GM18499 (cell line): ENCODE measurements around the gene CHD2.
"Not testable (repeated sequence)": the region's sequence is repeated elsewhere in the genome, so short reads cannot be mapped to it uniquely, and the experiment has no call there.

Experiments used
- ATAC-seq: cut with Tn5 transposase; IDR thresholded peaks from one replicate; pipeline ENCODE4 v1.9.1; 2021; ENCODE audit warnings: moderate number of reproducible peaks; ENCODE audit not compliant: insufficient read depth, unreplicated experiment

CHD2 gene

DNA sequence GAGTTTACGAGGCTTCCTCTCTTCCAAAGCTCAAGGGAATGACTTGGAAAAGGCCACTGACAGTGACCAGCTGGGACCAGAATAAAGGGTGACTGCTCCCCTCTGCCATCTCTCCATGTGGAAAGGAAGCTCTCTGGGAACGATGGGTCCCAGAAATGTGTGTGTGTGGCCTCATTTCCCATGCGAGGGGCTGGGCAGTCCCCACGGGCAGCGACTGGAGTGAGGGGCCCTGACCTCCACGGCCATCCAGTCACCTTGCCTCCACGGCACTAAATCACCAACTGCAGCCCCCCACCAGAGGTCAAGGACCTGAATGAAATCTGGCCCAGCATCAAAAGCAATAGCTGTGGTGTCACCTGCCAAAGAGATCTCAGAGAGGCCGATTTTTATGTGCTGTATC, 159.3 kb downstream of the CHD2 start:
- no peak for ATAC-seq

DNA sequence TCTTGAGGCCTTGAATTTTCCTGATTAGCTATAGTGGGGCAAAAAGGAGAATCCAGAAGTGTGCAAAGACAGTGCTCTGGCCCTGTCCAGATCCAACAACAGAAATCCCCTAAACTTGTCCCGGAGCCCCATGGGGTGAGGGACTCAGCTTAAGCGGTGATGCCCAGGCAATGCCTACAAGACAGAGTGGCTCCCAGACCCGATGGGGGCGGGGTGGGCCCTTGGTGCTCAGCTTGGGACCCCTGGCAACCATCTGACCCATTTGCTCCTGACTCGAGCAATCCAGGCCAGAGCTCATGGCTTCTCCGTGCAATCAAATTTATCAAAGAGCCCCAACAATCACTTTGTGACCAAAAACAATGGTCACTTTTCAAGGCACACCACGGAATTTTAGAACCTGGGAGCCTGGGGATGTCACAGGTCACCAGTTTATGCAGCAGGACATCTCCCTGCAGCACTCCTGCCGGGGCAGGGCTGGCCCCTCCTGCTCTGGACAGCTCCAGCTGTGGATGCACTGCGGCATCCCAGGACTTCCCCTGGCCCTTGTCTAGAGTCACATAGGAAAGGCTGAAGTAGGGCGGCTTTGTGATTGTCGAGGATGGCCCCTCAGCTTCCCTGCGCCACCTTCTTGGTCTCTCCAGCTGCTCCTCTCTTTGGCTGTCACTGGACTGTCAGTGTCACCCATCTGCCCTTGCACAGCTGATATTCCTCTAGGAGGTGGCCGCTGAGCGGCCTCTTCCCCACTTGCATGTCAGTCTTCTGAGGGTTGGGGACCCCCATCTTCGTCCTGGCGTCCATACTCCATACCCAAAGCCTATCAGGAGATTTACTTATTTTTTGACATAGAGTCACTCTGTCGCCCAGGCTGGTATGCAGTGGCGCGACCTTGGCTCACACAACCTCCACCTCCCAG, 160.5 kb downstream of the CHD2 start:
- no peak for ATAC-seq

DNA sequence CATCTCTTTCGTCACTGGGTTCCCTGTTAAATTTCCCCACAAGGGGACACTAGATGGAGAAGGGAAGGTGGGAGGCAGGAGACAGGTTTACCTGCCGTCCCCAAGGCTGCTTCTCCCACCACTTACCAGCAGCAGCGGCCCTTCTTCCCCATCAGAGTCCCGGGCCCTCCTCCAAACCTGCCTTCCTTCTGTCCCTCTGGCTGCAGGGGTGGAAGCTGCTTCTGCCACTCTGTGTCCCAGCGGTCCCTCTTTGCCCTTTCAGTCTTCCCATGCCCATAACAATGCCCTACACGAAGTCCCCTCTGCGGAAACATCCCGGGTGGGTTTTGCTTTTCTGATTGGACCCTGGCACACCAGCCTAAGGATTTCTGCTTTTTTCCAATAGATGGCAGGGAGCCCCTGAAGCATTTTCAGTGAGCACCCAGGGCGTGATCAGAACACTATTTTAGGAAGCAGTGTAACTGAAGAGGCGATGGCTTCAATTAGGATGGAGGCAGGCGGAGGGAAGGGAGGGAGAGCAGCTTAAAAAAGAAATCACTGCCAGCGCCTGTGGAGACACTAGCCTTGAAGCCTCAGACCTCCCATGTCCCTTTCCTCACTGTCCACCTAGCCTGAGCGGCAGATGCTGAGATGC, 162.6 kb downstream of the CHD2 start:
- ATAC-seq = not testable (repeated sequence)

- ATAC-seq = no peak
Measured at GRCh38 chr15:93063262-93063671, 163.1 kb downstream of the CHD2 start.

- no peak for ATAC-seq
Measured at GRCh38 chr15:93063796-93064690, 163.9 kb downstream of the CHD2 start.

DNA sequence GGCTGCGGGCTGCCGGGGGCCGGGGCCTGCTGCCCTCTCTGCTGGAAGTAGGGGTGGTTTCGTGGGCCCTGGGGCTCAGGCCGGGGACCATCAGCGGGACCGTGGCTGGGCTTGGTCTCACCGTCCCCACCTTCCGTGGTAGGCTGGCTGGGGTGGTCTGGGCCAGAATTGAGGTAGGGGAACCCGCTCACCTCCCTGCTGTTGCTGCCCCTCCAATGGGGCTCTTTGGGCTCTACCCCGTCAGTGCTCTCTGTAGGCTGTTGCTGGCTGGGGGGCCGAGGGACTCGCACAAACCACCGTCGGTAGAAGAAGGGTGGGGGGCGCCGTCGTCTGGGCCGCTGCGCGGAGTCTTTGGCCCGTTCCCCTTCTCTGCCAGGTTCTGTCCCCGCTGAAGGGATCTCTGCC, 165.5 kb downstream of the CHD2 start:
- no peak for ATAC-seq

- ATAC-seq = no peak
Measured at GRCh38 chr15:93066224-93066681, 166.1 kb downstream of the CHD2 start.

GRCh38 chr15:93066834-93067648, 166.9 kb downstream of the CHD2 start:
- no peak for ATAC-seq

- ATAC-seq = no peak
Measured at GRCh38 chr15:93067649-93068085, 167.5 kb downstream of the CHD2 start.

GRCh38 chr15:93068581-93069199, 168.6 kb downstream of the CHD2 start:
- ATAC-seq = no peak

GRCh38 chr15:93070132-93070531, 170.0 kb downstream of the CHD2 start:
- no peak for ATAC-seq

GRCh38 chr15:93070551-93071296, 170.6 kb downstream of the CHD2 start:
- ATAC-seq = no peak

- no peak for ATAC-seq
Measured at GRCh38 chr15:93071469-93071936, 171.4 kb downstream of the CHD2 start.

GRCh38 chr15:93072011-93072410, 171.9 kb downstream of the CHD2 start:
- ATAC-seq = no peak

- no peak for ATAC-seq
Measured at GRCh38 chr15:93072411-93073394, 172.6 kb downstream of the CHD2 start.

GRCh38 chr15:93073465-93073952, 173.4 kb downstream of the CHD2 start:
- no peak for ATAC-seq

DNA sequence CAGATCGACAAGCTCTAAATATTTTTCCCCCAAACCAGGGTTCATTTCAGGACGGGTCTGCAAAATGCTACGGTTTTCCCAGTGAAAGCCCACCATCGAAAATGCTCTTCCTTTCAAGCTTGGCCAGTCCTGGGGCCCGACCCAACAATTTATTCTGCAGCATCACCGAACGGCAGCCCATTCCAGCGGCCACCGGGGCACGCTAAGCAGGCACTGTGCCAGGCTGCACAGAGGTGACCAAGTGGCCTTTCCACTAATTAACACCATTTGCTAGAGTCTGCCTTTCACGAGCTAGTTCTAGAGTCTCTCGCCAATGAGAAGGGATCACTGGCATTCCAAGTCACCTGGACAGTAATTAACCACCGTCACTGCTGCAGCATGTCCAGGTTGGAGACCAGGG, 174.5 kb downstream of the CHD2 start:
- ATAC-seq = no peak
